A549 (cell line): ENCODE results near the gene SNX14. TPM values are rescaled to one million over a fixed set of nuclear protein-coding genes. Genes with fewer than 3 reads are reported as not detected.
A peak's percentile ranks its signal among the peaks of the same experiment; 100 is the strongest.

Source experiments
- ATAC-seq, 2 experiments: fragments of 200-7000 bp in 1 of 2; fragments of >200 bp in 1 of 2; cut with Nextera tagmentation in 1 of 2; cut with Tn5 transposase in 1 of 2; 3 replicates each; pipeline versions ENCODE4 v1.8.0 to v1.9.1; 2018 to 2020; ENCODE audit warnings: mild to moderate bottlenecking in 1 of 2, moderate library complexity in 1 of 2
- CTCF ChIA-PET: fragments of 300-600 bp; sonication (Branson Sonifier 250); formaldehyde crosslinking; extraction: SDS; loops from one replicate; lab custom pipeline; 2021; ENCODE audit warnings: antibody characterized with exemption, inconsistent platforms; lab: Yijun Ruan, JAX
- POLR2A ChIA-PET: fragments of 350-600 bp; formaldehyde crosslinking; extraction: SDS; loops from one replicate; lab custom pipeline; 2021; ENCODE audit warnings: antibody characterized with exemption, inconsistent platforms; lab: Yijun Ruan, JAX
- DNase-seq, 2 experiments: peaks; one replicate each; pipeline versions ENCODE4 v3.0.0 to v3.0.0-alpha.2; 2011 to 2016; ENCODE audit warnings: low read depth in 1 of 2, low spot score in 1 of 2
- FAIRE-seq: peaks from 2 replicates; lab custom pipeline; 2011; peaks lifted over from hg19 to GRCh38; lab: Jason Lieb, UNC
- H3K27ac ChIP-seq, 2 experiments: fragments of >200 bp; sonication (Bioruptor Twin); formaldehyde crosslinking; 3 replicates each; pipeline ENCODE4 v1.5.1; 2016 to 2017
- H3K4me1 ChIP-seq: fragments of >200 bp; sonication (Bioruptor Twin); formaldehyde crosslinking; 3 replicates; pipeline ENCODE4 v1.6.1; 2016
- H3K4me2 ChIP-seq: fragments of >200 bp; sonication (Bioruptor Twin); formaldehyde crosslinking; 3 replicates; pipeline ENCODE4 v1.6.1; 2016
- H3K4me3 ChIP-seq: fragments of >200 bp; sonication (Bioruptor Twin); formaldehyde crosslinking; 3 replicates; pipeline ENCODE4 v1.5.1; 2016
- H3K9me3 ChIP-seq: fragments of >200 bp; sonication (Bioruptor Twin); formaldehyde crosslinking; 3 replicates; pipeline ENCODE4 v1.6.1; 2016
- BHLHE40 ChIP-seq: IDR thresholded peaks from 2 replicates; pipeline ENCODE4 v1.6.1; 2012; ENCODE audit warnings: low read depth, low read length, inconsistent platforms
- CBX2 ChIP-seq: fragments of 200-600 bp; sonication (generic); IDR thresholded peaks from 2 replicates; pipeline ENCODE4 v1.6.1; 2016; ENCODE audit warnings: low read depth, mild to moderate bottlenecking, borderline replicate concordance
- CEBPB ChIP-seq, 2 experiments: fragments of >200 bp in 1 of 2; sonication (Bioruptor Twin) in 1 of 2; formaldehyde crosslinking in 1 of 2; IDR thresholded peaks; 2 replicates each; pipeline ENCODE4 v1.6.1; 2012 to 2016
- CHD2 ChIP-seq: fragments of 150-350 bp; IDR thresholded peaks from 2 replicates; pipeline ENCODE4 v1.6.1; 2014; ENCODE audit warnings: low read length; ENCODE audit not compliant: partially characterized antibody
- E2F6 ChIP-seq: IDR thresholded peaks from 2 replicates; pipeline ENCODE4 v1.6.1; 2012; ENCODE audit warnings: low read depth, borderline replicate concordance
- FOSB ChIP-seq: fragments of 250-450 bp; sonication (Bioruptor Pico); IDR thresholded peaks from 2 replicates; pipeline ENCODE4 v1.5.0; 2020; ENCODE audit warnings: mild to moderate bottlenecking, moderate library complexity
- HOXB13 ChIP-seq: fragments of 250-450 bp; sonication (Bioruptor Pico); IDR thresholded peaks from 2 replicates; pipeline ENCODE4 v1.5.0; 2020; ENCODE audit warnings: low read depth, mild to moderate bottlenecking, moderate library complexity
- KDM1A ChIP-seq: fragments of 200-600 bp; sonication (generic); IDR thresholded peaks from 2 replicates; pipeline ENCODE4 v1.6.1; 2016; ENCODE audit warnings: low read depth, mild to moderate bottlenecking
- MAFK ChIP-seq: fragments of 450-650 bp; IDR thresholded peaks from 2 replicates; pipeline ENCODE4 v1.6.1; 2014; ENCODE audit not compliant: partially characterized antibody
- MYC ChIP-seq: IDR thresholded peaks from 2 replicates; pipeline ENCODE4 v1.6.1; 2012; ENCODE audit warnings: mild to moderate bottlenecking, inconsistent platforms, low read length, improper control_type of control experiment, borderline replicate concordance
- NFE2L2 ChIP-seq: fragments of 150-350 bp; conservative IDR thresholded peaks from 2 replicates; pipeline ENCODE4 v1.6.1; 2014; ENCODE audit warnings: low read length
- PHF8 ChIP-seq: fragments of 200-600 bp; sonication (generic); IDR thresholded peaks from 2 replicates; pipeline ENCODE4 v1.6.1; 2016; ENCODE audit warnings: low read depth, mild to moderate bottlenecking, antibody characterized with exemption, moderate library complexity, borderline replicate concordance
- RARB ChIP-seq: fragments of 250-450 bp; sonication (Bioruptor Pico); IDR thresholded peaks from 2 replicates; pipeline ENCODE4 v1.8.0; 2021; ENCODE audit warnings: mild to moderate bottlenecking, moderate library complexity
- RFX5 ChIP-seq: fragments of 450-650 bp; IDR thresholded peaks from 2 replicates; pipeline ENCODE4 v1.7.1; 2014; ENCODE audit warnings: antibody characterized with exemption, mild to moderate bottlenecking, moderate library complexity
- SREBF2 ChIP-seq: fragments of 450-650 bp; IDR thresholded peaks from 2 replicates; pipeline ENCODE4 v1.6.1; 2014; ENCODE audit warnings: mild to moderate bottlenecking, moderate library complexity
- WGBS: methylation state at CpG from one replicate; pipeline ENCODE4 v1.1.6; 2017; ENCODE audit errors: missing lambda C conversion rate; 5-methylcytosine and 5-hydroxymethylcytosine counted together
- polyA plus RNA-seq, 4 experiments: library from polyadenylated mRNA; depleted of rRNA in 3 of 4; stranded (reverse); fragments of >200 nt; fragmentation: RNase III in 1 of 4; extraction: RNeasy Plus Mini Kit Qiagen cat#74134 plus additional on column Dnase treatment in 1 of 4; gene quantifications; 2 replicates in 3 of 4; 3 replicates in 1 of 4; pipeline ENCODE4 v1.2.3, GENCODE V29; 2011 to 2017
- TF ChIP-seq, protein P1 (sequence below): fragments of 250-450 bp; sonication (Bioruptor Pico); IDR thresholded peaks from 2 replicates; pipeline ENCODE4 v1.5.0; 2020; ENCODE audit warnings: low read depth, mild to moderate bottlenecking, moderate library complexity
- TF ChIP-seq, protein P2 (sequence below): fragments of >200 bp; sonication (Bioruptor Twin); formaldehyde crosslinking; IDR thresholded peaks from 3 replicates; pipeline ENCODE4 v1.5.1; 2016
- TF ChIP-seq, protein P3 (sequence below): fragments of >200 bp; sonication (Bioruptor Twin); formaldehyde crosslinking; IDR thresholded peaks from 3 replicates; pipeline ENCODE4 v1.6.1; 2016
- TF ChIP-seq, protein P4 (sequence below): IDR thresholded peaks from 2 replicates; pipeline ENCODE4 v1.6.1; 2012
- TF ChIP-seq, protein P5 (sequence below): fragments of 200-600 bp; sonication (generic); IDR thresholded peaks from 2 replicates; pipeline ENCODE4 v1.6.1; 2016; ENCODE audit warnings: antibody characterized with exemption, mild to moderate bottlenecking, moderate library complexity

SNX14 gene
- polyA plus RNA-seq, 2 of the 4 experiments (the other 2 are of a cell fraction): 47.1 to 113 TPM

DNA sequence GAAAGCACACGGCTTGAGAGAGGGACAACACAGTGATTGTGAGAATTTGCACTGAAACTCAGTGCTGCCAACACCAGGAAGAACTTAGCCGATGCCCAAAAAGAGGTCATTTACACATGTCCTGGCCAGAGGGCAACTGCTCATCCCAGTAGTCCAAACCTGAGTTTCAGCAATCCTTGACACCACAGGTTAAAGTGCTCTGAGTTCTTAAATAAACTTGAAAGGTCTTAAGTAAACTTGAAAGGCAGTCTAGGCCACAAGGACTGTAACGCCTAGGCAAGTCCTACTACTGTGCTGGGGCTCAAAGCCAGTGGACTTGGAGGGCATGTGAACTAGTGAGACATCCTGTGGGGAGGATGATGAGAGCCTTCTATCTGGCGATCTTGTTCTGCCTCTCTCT lies 14.1 kb downstream of the SNX14 start:
- TF ChIP-seq KDM1A: no peak
- POLR2A ChIA-PET: no interaction called here
- Histone ChIP-seq H3K27ac (peak overlapping the region in 1 of 2 experiments; percentile 84; a peak in 4 of 6 replicates), H3K4me1 (peaks cover 55% of the 10 kb centered on the region), H3K4me2 (peak overlapping the region; percentile 70; the same call in 1 of the 3 replicates), H3K9me3 (peaks cover 5% of the 10 kb centered on the region; the same call in 1 of the 3 replicates), H3K4me3 (no peak overlapping the region)
- FAIRE-seq: no peak
- DNase-seq: no peak
- CTCF ChIA-PET: no interaction called here
- peak; percentile 30 to 45; a peak in 3 of 6 replicates for ATAC-seq
- 68% methylated on average over 4 of the region's 4 CpGs for WGBS

DNA sequence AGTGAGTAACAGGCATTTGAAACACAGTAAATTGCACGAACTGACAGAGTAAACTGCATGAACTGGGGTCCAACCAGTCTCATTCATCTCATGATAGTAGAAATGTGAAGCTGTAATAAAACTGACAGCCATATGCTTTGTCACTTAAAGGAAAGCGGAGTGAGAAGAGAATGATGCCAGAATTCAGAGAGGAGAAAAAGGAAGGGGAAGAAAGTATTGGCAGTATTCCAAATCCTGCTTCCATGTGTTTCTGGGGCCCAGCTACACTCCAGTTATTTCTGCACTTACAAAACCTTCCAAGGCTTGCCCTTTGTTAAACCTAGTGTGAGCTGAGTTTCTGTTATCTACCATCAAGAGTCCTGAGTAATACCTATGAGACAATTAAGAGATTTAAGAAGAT lies 17.2 kb downstream of the SNX14 start:
- Histone ChIP-seq H3K4me2 (no peak overlapping the region), H3K9me3 (no peaks in the 10 kb centered on the region), H3K27ac (no peak overlapping the region), H3K4me1 (peaks cover 59% of the 10 kb centered on the region), H3K4me3 (no peak overlapping the region)
- WGBS: 77% methylated on average over 2 of the region's 2 CpGs
- CTCF ChIA-PET: interaction anchor here (1.0 kb wide), 1 partner anchor 253 kb away, joined by 3 read pairs; no protein-coding TSS in a partner anchor
- DNase-seq (no peak), ATAC-seq (no peak), FAIRE-seq (no peak)
- TF ChIP-seq FOSB (CRISPR knock-in tag) (no peak), BHLHE40 (no peak), CBX2 (no peak), NFE2L2 (no peak), E2F6 (no peak)
- TF ChIP-seq, protein P1, sequence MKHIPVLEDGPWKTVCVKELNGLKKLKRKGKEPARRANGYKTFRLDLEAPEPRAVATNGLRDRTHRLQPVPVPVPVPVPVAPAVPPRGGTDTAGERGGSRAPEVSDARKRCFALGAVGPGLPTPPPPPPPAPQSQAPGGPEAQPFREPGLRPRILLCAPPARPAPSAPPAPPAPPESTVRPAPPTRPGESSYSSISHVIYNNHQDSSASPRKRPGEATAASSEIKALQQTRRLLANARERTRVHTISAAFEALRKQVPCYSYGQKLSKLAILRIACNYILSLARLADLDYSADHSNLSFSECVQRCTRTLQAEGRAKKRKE (CRISPR knock-in tag): no peak
- TF ChIP-seq, protein P2, sequence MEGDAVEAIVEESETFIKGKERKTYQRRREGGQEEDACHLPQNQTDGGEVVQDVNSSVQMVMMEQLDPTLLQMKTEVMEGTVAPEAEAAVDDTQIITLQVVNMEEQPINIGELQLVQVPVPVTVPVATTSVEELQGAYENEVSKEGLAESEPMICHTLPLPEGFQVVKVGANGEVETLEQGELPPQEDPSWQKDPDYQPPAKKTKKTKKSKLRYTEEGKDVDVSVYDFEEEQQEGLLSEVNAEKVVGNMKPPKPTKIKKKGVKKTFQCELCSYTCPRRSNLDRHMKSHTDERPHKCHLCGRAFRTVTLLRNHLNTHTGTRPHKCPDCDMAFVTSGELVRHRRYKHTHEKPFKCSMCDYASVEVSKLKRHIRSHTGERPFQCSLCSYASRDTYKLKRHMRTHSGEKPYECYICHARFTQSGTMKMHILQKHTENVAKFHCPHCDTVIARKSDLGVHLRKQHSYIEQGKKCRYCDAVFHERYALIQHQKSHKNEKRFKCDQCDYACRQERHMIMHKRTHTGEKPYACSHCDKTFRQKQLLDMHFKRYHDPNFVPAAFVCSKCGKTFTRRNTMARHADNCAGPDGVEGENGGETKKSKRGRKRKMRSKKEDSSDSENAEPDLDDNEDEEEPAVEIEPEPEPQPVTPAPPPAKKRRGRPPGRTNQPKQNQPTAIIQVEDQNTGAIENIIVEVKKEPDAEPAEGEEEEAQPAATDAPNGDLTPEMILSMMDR: no peak
- TF ChIP-seq, protein P3, sequence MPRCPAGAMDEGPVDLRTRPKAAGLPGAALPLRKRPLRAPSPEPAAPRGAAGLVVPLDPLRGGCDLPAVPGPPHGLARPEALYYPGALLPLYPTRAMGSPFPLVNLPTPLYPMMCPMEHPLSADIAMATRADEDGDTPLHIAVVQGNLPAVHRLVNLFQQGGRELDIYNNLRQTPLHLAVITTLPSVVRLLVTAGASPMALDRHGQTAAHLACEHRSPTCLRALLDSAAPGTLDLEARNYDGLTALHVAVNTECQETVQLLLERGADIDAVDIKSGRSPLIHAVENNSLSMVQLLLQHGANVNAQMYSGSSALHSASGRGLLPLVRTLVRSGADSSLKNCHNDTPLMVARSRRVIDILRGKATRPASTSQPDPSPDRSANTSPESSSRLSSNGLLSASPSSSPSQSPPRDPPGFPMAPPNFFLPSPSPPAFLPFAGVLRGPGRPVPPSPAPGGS: no peak
- POLR2A ChIA-PET: no interaction called here

- peak overlapping the region; percentile 8 to 28; a peak in 1 of 6 replicates for H3K27ac ChIP-seq
- ChIA-PET POLR2A (no interaction called here), CTCF (no interaction called here)
- TF ChIP-seq MAFK (peak; percentile 50), PHF8 (no peak)
- FAIRE-seq (no peak), ATAC-seq (peak; percentile 79 to 92), DNase-seq (peak in 1 of 2 experiments; percentile 72)
- no peaks in the 10 kb centered on the region for H3K9me3 ChIP-seq
- no peak overlapping the region for H3K4me3 ChIP-seq
- H3K4me2 ChIP-seq: peak overlapping the region; percentile 41
- H3K4me1 ChIP-seq: peaks cover 46% of the 10 kb centered on the region
Measured at GRCh38 chr6:85574932-85575598, 18.6 kb downstream of the SNX14 start.

DNA sequence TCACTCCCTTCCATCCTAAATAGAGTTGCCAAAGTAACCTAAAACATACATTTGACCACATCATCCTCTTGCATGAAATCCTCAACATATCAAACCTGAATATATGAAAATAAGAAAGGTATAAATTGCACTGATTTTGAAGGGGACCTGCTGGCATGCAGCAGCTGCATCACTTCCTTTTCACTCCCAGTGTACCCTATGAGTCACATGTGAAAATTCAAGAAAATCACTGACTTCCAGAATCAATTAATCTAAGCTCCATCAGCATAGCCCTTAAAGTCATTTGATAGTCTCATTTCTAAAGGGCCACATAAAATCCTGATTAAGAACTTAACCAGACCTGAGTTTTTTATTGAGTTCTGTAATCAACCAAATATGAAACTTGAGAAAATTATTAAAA lies 24.3 kb downstream of the SNX14 start:
- ChIA-PET CTCF (interaction anchor here (0.5 kb wide), 1 partner anchor 19 kb away, joined by 4 read pairs; no protein-coding TSS in a partner anchor), POLR2A (interaction anchor here (0.9 kb wide), 1 partner anchor 109 kb away, joined by 5 read pairs; no protein-coding TSS in a partner anchor)
- H3K4me3 ChIP-seq: no peak overlapping the region
- FAIRE-seq (no peak), DNase-seq (no peak), ATAC-seq (no peak)
- H3K27ac ChIP-seq: no peak overlapping the region
- peaks cover 10% of the 10 kb centered on the region for H3K4me1 ChIP-seq
- H3K9me3 ChIP-seq: no peaks in the 10 kb centered on the region
- H3K4me2 ChIP-seq: no peak overlapping the region
- no peak for TF ChIP-seq RARB (CRISPR knock-in tag)
- no peak for TF ChIP-seq SREBF2
- no peak for TF ChIP-seq RFX5
- no peak for TF ChIP-seq HOXB13 (CRISPR knock-in tag)
- TF ChIP-seq, protein P4, sequence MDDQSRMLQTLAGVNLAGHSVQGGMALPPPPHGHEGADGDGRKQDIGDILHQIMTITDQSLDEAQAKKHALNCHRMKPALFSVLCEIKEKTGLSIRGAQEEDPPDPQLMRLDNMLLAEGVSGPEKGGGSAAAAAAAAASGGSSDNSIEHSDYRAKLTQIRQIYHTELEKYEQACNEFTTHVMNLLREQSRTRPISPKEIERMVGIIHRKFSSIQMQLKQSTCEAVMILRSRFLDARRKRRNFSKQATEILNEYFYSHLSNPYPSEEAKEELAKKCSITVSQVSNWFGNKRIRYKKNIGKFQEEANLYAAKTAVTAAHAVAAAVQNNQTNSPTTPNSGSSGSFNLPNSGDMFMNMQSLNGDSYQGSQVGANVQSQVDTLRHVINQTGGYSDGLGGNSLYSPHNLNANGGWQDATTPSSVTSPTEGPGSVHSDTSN: no peak
- TF ChIP-seq CEBPB (IDR thresholded peaks at IDR 0.05): no peak
- TF ChIP-seq, protein P5, sequence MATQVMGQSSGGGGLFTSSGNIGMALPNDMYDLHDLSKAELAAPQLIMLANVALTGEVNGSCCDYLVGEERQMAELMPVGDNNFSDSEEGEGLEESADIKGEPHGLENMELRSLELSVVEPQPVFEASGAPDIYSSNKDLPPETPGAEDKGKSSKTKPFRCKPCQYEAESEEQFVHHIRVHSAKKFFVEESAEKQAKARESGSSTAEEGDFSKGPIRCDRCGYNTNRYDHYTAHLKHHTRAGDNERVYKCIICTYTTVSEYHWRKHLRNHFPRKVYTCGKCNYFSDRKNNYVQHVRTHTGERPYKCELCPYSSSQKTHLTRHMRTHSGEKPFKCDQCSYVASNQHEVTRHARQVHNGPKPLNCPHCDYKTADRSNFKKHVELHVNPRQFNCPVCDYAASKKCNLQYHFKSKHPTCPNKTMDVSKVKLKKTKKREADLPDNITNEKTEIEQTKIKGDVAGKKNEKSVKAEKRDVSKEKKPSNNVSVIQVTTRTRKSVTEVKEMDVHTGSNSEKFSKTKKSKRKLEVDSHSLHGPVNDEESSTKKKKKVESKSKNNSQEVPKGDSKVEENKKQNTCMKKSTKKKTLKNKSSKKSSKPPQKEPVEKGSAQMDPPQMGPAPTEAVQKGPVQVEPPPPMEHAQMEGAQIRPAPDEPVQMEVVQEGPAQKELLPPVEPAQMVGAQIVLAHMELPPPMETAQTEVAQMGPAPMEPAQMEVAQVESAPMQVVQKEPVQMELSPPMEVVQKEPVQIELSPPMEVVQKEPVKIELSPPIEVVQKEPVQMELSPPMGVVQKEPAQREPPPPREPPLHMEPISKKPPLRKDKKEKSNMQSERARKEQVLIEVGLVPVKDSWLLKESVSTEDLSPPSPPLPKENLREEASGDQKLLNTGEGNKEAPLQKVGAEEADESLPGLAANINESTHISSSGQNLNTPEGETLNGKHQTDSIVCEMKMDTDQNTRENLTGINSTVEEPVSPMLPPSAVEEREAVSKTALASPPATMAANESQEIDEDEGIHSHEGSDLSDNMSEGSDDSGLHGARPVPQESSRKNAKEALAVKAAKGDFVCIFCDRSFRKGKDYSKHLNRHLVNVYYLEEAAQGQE: no peak
- TF ChIP-seq CHD2: no peak
- no peak for TF ChIP-seq KDM1A
- TF ChIP-seq MYC: no peak
